Astrocyte (in vitro differentiated cells and primary cell): ENCODE data around the gene EIF4G3.

Source experiments
- EZH2 ChIP-seq: IDR thresholded peaks from 2 replicates; pipeline ENCODE4 v1.6.1; 2012; ENCODE audit warnings: mild to moderate bottlenecking, low read length, inconsistent platforms; ENCODE audit not compliant: insufficient read depth
- TF ChIP-seq, protein P1 (sequence below): IDR thresholded peaks from 2 replicates; pipeline ENCODE4 v1.5.1; 2011; ENCODE audit warnings: low read depth, mild to moderate bottlenecking, inconsistent platforms, low read length, moderate library complexity; ENCODE audit not compliant: insufficient read depth

DNA sequence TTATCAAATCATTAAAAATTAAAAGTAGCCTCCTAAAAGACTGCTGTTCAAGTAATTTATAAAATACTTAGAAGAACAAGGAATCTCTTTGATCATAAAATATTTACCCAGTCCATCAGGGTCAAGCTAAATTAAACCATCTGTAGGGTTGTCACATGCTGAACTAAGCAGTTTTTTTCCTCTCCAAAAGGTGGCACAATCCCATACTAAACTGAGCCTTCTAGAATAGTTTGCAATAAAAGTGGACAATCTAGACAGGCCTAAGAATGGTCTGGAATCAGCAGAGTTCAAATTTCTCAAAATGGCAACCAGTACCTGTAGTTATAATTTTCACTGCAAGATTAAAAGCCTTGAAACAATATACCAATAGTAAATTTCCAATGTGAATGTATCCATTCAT is 194.8 kb downstream of the EIF4G3 start:
- TF ChIP-seq, protein P1, sequence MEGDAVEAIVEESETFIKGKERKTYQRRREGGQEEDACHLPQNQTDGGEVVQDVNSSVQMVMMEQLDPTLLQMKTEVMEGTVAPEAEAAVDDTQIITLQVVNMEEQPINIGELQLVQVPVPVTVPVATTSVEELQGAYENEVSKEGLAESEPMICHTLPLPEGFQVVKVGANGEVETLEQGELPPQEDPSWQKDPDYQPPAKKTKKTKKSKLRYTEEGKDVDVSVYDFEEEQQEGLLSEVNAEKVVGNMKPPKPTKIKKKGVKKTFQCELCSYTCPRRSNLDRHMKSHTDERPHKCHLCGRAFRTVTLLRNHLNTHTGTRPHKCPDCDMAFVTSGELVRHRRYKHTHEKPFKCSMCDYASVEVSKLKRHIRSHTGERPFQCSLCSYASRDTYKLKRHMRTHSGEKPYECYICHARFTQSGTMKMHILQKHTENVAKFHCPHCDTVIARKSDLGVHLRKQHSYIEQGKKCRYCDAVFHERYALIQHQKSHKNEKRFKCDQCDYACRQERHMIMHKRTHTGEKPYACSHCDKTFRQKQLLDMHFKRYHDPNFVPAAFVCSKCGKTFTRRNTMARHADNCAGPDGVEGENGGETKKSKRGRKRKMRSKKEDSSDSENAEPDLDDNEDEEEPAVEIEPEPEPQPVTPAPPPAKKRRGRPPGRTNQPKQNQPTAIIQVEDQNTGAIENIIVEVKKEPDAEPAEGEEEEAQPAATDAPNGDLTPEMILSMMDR = peak; percentile 9
- TF ChIP-seq EZH2 = no peak
